H9 (cell line): ENCODE data around the gene LGALS12. TPM values are rescaled to one million over a fixed set of nuclear protein-coding genes. Genes with fewer than 3 reads are reported as not detected.

Source experiments
- DNase-seq: peaks from one replicate; pipeline ENCODE4 v3.0.0-alpha.2; 2017
- H2AFZ ChIP-seq: one replicate; pipeline ENCODE4 v1.6.1; 2013; ENCODE audit warnings: mild to moderate bottlenecking, low read length, control low read depth, moderate library complexity
- H2AK5ac ChIP-seq: 2 replicates; pipeline ENCODE4 v1.6.1; 2013; ENCODE audit warnings: low read length, control low read depth, mixed read lengths; ENCODE audit not compliant: insufficient read length
- H2BK120ac ChIP-seq: one replicate; pipeline ENCODE4 v1.6.1; 2013; ENCODE audit warnings: low read depth, mild to moderate bottlenecking, low read length, control low read depth, inconsistent platforms; ENCODE audit not compliant: poor library complexity, severe bottlenecking
- H2BK12ac ChIP-seq: 2 replicates; pipeline ENCODE4 v1.6.1; 2013; ENCODE audit warnings: low read length, control low read depth, mixed read lengths, low read depth; ENCODE audit not compliant: insufficient read length
- H2BK15ac ChIP-seq: 2 replicates; pipeline ENCODE4 v1.6.1; 2013; ENCODE audit warnings: low read depth, low read length, control low read depth
- H2BK20ac ChIP-seq: one replicate; pipeline ENCODE4 v1.6.1; 2013; ENCODE audit warnings: low read depth, mild to moderate bottlenecking, low read length, control low read depth, inconsistent platforms; ENCODE audit not compliant: poor library complexity, severe bottlenecking
- H2BK5ac ChIP-seq: 2 replicates; pipeline ENCODE4 v1.6.1; 2013; ENCODE audit warnings: low read length, control low read depth, mixed read lengths; ENCODE audit not compliant: insufficient read length
- H3K14ac ChIP-seq: 2 replicates; pipeline ENCODE4 v1.6.1; 2013; ENCODE audit warnings: low read length, control low read depth; ENCODE audit not compliant: insufficient read depth
- H3K18ac ChIP-seq: 2 replicates; pipeline ENCODE4 v1.6.1; 2013; ENCODE audit warnings: low read depth, mild to moderate bottlenecking, mixed read lengths, low read length, control low read depth; ENCODE audit not compliant: insufficient read length
- H3K23ac ChIP-seq: 2 replicates; pipeline ENCODE4 v1.6.1; 2013; ENCODE audit warnings: low read length, control low read depth, mixed read lengths, low read depth; ENCODE audit not compliant: insufficient read length
- H3K23me2 ChIP-seq: 2 replicates; pipeline ENCODE4 v1.6.1; 2013; ENCODE audit warnings: low read depth, mild to moderate bottlenecking, mixed read lengths, low read length, control low read depth; ENCODE audit not compliant: insufficient read length, poor library complexity, severe bottlenecking
- H3K27ac ChIP-seq: 2 replicates; pipeline ENCODE4 v1.5.1; 2013; ENCODE audit warnings: low read length, control low read depth, mixed read lengths, low read depth; ENCODE audit not compliant: insufficient read length
- H3K27me3 ChIP-seq: 2 replicates; pipeline ENCODE4 v1.6.1; 2013; ENCODE audit warnings: low read length, control low read depth, inconsistent platforms; ENCODE audit not compliant: insufficient read depth
- H3K4ac ChIP-seq: 2 replicates; pipeline ENCODE4 v1.6.1; 2013; ENCODE audit warnings: low read depth, mild to moderate bottlenecking, control low read depth, inconsistent platforms, low read length, moderate library complexity
- H3K4me1 ChIP-seq: 2 replicates; pipeline ENCODE4 v1.6.1; 2013; ENCODE audit warnings: low read length, control low read depth, inconsistent platforms; ENCODE audit not compliant: insufficient read depth
- H3K4me2 ChIP-seq: 2 replicates; pipeline ENCODE4 v1.6.1; 2013; ENCODE audit warnings: low read length, control low read depth, mixed read lengths; ENCODE audit not compliant: insufficient read length, insufficient read depth
- H3K56ac ChIP-seq: 2 replicates; pipeline ENCODE4 v1.6.1; 2013; ENCODE audit warnings: low read depth, mild to moderate bottlenecking, mixed read lengths, low read length, control low read depth; ENCODE audit not compliant: insufficient read length
- H3K79me1 ChIP-seq: 2 replicates; pipeline ENCODE4 v1.6.1; 2013; ENCODE audit warnings: low read depth, mild to moderate bottlenecking, moderate library complexity, low read length, control low read depth, inconsistent platforms; ENCODE audit not compliant: insufficient read depth, poor library complexity, severe bottlenecking
- H3K79me2 ChIP-seq: 2 replicates; pipeline ENCODE4 v1.6.1; 2013; ENCODE audit warnings: low read length, control low read depth, inconsistent platforms; ENCODE audit not compliant: insufficient read depth
- H3K9ac ChIP-seq: 2 replicates; pipeline ENCODE4 v1.6.1; 2013; ENCODE audit warnings: low read length, control low read depth, mixed read lengths; ENCODE audit not compliant: insufficient read length; ENCODE audit errors: extremely low read depth
- H3K9me3 ChIP-seq: one replicate; pipeline ENCODE4 v1.6.1; 2013; ENCODE audit warnings: low read depth, low read length, inconsistent platforms; ENCODE audit not compliant: control insufficient read depth
- H3T11ph ChIP-seq: one replicate; pipeline ENCODE4 v1.6.1; 2013; ENCODE audit warnings: mild to moderate bottlenecking, low read length, control low read depth, inconsistent platforms
- H4K20me1 ChIP-seq: one replicate; pipeline ENCODE4 v1.6.1; 2013; ENCODE audit not compliant: control insufficient read depth, insufficient read length, insufficient read depth
- H4K5ac ChIP-seq: 2 replicates; pipeline ENCODE4 v1.6.1; 2013; ENCODE audit warnings: low read depth, mild to moderate bottlenecking, mixed read lengths, low read length, control low read depth; ENCODE audit not compliant: insufficient read length
- H4K8ac ChIP-seq: replicated peaks from 2 replicates; pipeline ENCODE4 v1.6.1; 2013; ENCODE audit warnings: low read length, control low read depth, mixed read lengths, low read depth; ENCODE audit not compliant: insufficient read length
- H4K91ac ChIP-seq: 2 replicates; pipeline ENCODE4 v1.6.1; 2013; ENCODE audit warnings: low read depth, mild to moderate bottlenecking, moderate library complexity, mixed read lengths, low read length, control low read depth; ENCODE audit not compliant: insufficient read length
- H3K27ac Mint-ChIP-seq, 3 experiments: 2 replicates in 2 of 3; 3 replicates in 1 of 3; pipeline ENCODE4 v1.8.0; 2020 to 2021; ENCODE audit warnings: mixed read lengths in 3 of 3, mild to moderate bottlenecking in 1 of 3, moderate library complexity in 1 of 3
- H3K27me3 Mint-ChIP-seq: 2 replicates; pipeline ENCODE4 v1.8.0; 2021; ENCODE audit warnings: low read depth, mild to moderate bottlenecking, moderate library complexity, mixed read lengths
- H3K36me3 Mint-ChIP-seq, 3 experiments: 2 replicates in 2 of 3; 3 replicates in 1 of 3; pipeline ENCODE4 v1.8.0; 2020 to 2021; ENCODE audit warnings: low read depth in 3 of 3, mixed read lengths in 3 of 3; ENCODE audit not compliant: insufficient read depth in 1 of 3
- H3K4me1 Mint-ChIP-seq, 2 experiments: 2 replicates each; pipeline ENCODE4 v1.8.0; 2020; ENCODE audit warnings: mixed read lengths in 2 of 2
- H3K4me3 Mint-ChIP-seq, 2 experiments: 2 replicates in 1 of 2; 3 replicates in 1 of 2; pipeline ENCODE4 v1.8.0; 2020 to 2021; ENCODE audit warnings: mild to moderate bottlenecking in 2 of 2, mixed read lengths in 2 of 2, moderate library complexity in 1 of 2
- H3K9me3 Mint-ChIP-seq, 2 experiments: 2 replicates in 1 of 2; 3 replicates in 1 of 2; pipeline ENCODE4 v1.8.0; 2020; ENCODE audit warnings: mild to moderate bottlenecking in 2 of 2, mixed read lengths in 2 of 2, moderate library complexity in 1 of 2
- WGBS: extraction: QIAGEN DNeasy Blood & Tissue Kit; methylation state at CpG from one replicate; pipeline ENCODE4 v1.1.7; 2013; ENCODE audit warnings: missing lambda C conversion rate, low lambda C conversion rate, mixed read lengths; ENCODE audit not compliant: insufficient read length; ENCODE audit errors: extremely low coverage; 5-methylcytosine and 5-hydroxymethylcytosine counted together
- total RNA-seq: library from RNA; stranded (reverse); gene quantifications from 2 replicates; pipeline ENCODE4 v1.2.1, GENCODE V29; 2021
- TF ChIP-seq, protein P1 (sequence below): fragments of 200-600 bp; sonication (generic); conservative IDR thresholded peaks from 3 replicates; pipeline ENCODE4 v1.8.0; 2021; ENCODE audit warnings: antibody characterized with exemption, mild to moderate bottlenecking

LGALS12 gene
- total RNA-seq, 1 experiment from 2014 or later = 1.9 TPM

GRCh38 chr11:63510360-63511047 lies 4.6 kb downstream of the LGALS12 start:
- Histone ChIP-seq H2BK5ac (no peak overlapping the region), H3K9me3 (no peaks in the 10 kb centered on the region), H4K8ac (no peak overlapping the region), H2BK20ac (no peak overlapping the region), H2BK12ac (no peak overlapping the region), H2AFZ (no peak overlapping the region), H3K18ac (peak overlapping the region; percentile 23), H4K20me1 (no peaks in the 10 kb centered on the region), H4K5ac (no peak overlapping the region), H3K27me3 (no peaks in the 10 kb centered on the region), H3K4ac (no peak overlapping the region), H3K79me1 (no peaks in the 10 kb centered on the region), H3K14ac (0 out of 2 replicates have a peak overlapping the region, but pooled peaks have one; percentile 18), H3K4me1 (peaks cover 4% of the 10 kb centered on the region; the same call in 1 of the 2 replicates), H2BK120ac (no peak overlapping the region), H2AK5ac (no peak overlapping the region), H2BK15ac (no peak overlapping the region), H3T11ph (no peak overlapping the region), H3K79me2 (no peaks in the 10 kb centered on the region), H3K23me2 (no peaks in the 10 kb centered on the region), H3K9ac (no peak overlapping the region), H3K4me2 (no peak overlapping the region), H3K56ac (no peak overlapping the region), H3K23ac (no peak overlapping the region), H3K27ac (no peak overlapping the region), H4K91ac (no peak overlapping the region)
- Mint-ChIP-seq H3K27me3 (no peaks in the 10 kb centered on the region; the same call in 1 of the 2 replicates), H3K9me3 (no peaks in the 10 kb centered on the region), H3K4me3 (no peak overlapping the region), H3K27ac (peak overlapping the region in 1 of 3 experiments; percentile 55; a peak in 1 of 7 replicates), H3K4me1 (peaks cover 35 to 38% of the 10 kb centered on the region in 2 experiments), H3K36me3 (no peaks in the 10 kb centered on the region)
- TF ChIP-seq, protein P1, sequence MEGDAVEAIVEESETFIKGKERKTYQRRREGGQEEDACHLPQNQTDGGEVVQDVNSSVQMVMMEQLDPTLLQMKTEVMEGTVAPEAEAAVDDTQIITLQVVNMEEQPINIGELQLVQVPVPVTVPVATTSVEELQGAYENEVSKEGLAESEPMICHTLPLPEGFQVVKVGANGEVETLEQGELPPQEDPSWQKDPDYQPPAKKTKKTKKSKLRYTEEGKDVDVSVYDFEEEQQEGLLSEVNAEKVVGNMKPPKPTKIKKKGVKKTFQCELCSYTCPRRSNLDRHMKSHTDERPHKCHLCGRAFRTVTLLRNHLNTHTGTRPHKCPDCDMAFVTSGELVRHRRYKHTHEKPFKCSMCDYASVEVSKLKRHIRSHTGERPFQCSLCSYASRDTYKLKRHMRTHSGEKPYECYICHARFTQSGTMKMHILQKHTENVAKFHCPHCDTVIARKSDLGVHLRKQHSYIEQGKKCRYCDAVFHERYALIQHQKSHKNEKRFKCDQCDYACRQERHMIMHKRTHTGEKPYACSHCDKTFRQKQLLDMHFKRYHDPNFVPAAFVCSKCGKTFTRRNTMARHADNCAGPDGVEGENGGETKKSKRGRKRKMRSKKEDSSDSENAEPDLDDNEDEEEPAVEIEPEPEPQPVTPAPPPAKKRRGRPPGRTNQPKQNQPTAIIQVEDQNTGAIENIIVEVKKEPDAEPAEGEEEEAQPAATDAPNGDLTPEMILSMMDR = no peak
- no peak for DNase-seq
- no CpG with 5 or more reads among the region's 7 CpGs for WGBS
